Measurements from ENCODE around the gene TSPAN12.

- TF ChIP-seq POLR2AphosphoS5 (IDR thresholded peaks at IDR 0.05; ENCODE audit: low read depth) (no peak), CTCF (IDR thresholded peaks at IDR 0.05; ENCODE audit: insufficient read depth, low read length) (no peak), SPI1 (IDR thresholded peaks at IDR 0.05; ENCODE audit: borderline replicate concordance, low read depth) (no peak), GABPA (IDR thresholded peaks at IDR 0.05; ENCODE audit: low read depth) (no peak)
Observed at GRCh38 chr7:120825576-120825975, 32.4 kb downstream of the TSPAN12 start.

Data from HL-60 (cell line).